Activated CD8-positive, alpha-beta memory T cell treated with anti-CD3 and anti-CD28 coated beads, Interleukin-2, amount 50 U/mL, for 48 hours (primary cell): ENCODE measurements around the gene ZNF408.
"Not testable (repeated sequence)": the region's sequence is repeated elsewhere in the genome, so short reads cannot be mapped to it uniquely, and the experiment has no call there.

Source experiments
- DNase-seq: peaks from one replicate; pipeline ENCODE4 v3.0.0-alpha.2; 2020

Gene ZNF408

DNA sequence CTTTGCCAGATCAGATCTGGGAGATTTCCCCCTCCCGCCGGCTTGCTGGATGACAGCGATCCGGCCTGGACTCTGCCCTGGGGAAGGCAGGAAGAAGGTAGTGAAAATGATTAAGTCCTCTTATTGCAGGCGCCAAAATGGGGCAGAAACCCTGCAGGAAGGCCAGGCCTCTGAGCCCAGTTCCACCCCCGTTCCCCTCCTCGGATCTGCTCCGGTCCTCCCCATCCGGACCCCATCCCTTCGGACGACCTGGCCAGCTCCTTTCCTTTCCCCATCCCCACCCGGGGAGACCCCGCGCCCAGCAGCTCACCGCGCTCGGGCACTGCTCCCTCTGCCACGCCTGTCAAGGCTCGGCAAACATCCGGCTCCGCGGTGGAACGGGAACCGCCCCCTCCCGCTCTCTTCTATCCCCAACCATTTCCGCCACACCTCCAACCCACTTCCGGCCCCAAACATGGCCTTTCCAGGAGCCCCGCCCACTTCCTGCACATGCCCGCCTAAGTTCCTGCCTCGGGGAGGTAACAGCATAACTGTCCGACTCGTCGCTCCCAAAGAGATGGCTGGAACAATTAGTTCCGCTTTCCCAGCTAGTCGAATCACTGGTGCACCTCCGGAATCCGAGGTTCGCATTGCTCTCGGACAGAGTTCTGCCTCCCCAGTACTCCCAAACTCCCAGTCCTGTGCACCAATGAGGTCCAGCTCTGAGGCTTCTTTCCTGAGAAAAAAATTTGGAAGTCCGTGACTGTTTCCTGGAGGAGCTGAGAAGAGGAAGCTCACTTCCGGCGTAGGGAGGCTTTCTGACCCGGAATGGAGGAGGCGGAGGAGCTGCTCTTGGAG lies at the start of gene ZNF408, which contains the start of gene ARHGAP1:
Gene ZNF408, plus strand, starts transcription at position 791 of the 837 bp plus-strand sequence. Its CDS starts 17 bp downstream, at position 808.
Gene ARHGAP1, minus strand, starts transcription at position 379 of the 837 bp plus-strand sequence. CDS start 4,512 bp downstream, outside the sequence.
- DNase-seq, result peak; percentile 98

DNA sequence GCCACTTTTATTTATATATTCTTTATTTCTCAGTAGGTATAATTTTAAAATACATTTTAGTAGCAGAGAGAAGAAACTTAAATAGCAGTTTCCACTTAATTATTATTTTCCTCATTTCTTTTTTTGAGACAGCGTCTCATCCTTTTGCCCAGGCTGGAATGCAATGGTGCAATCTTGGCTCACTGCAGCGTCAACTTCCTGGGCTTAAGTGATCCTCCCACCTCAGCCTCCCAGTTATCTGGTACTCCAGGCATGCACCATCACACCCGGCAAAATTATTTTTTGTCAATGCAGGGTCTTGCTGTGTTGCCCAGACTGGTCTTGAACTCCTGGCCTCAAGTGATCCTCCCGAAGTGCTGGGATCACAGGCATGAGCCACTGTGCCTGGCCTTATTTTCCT lies 45.2 kb upstream of the ZNF408 start:
- DNase-seq, result no peak

DNA sequence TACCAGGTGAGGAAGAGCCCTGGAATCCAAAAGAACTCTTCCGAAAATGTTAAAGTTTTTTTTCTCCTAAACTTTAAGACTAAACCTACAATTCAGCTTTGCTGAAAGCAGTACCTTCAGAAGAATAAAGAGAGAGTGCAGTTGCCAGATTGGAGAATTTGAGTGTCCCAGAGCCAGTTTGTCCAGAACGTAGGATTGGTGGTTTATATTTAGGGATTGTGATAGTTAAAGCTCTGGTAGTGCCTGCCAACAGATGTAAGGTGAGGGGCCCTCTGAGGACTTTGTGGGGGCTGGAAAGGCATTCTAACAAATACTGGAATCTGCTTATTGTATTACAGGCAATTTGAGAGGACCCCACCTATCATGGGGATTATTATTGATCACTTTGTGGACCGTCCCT lies 43.6 kb upstream of the ZNF408 start:
- no peak for DNase-seq

DNA sequence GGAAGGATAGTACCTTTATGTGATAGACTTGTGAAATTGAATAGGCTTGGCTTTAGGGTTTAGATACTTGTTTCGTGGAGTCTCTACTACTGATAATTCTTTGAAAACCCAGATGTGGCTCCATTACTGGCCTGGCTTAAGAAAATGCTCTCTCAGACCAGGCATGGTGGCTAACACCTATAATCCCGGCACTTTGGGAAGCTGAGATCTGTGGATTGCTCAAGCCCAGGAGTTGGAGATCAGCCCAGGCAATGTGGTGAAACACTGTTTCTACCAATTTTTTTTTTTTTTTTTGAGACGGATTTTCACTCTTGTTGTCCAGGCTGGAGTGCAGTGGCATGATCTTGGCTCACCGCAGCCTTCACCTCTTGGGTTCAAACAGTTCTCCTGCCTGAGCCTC lies 42.6 kb upstream of the ZNF408 start:
- DNase-seq, result no peak

DNA sequence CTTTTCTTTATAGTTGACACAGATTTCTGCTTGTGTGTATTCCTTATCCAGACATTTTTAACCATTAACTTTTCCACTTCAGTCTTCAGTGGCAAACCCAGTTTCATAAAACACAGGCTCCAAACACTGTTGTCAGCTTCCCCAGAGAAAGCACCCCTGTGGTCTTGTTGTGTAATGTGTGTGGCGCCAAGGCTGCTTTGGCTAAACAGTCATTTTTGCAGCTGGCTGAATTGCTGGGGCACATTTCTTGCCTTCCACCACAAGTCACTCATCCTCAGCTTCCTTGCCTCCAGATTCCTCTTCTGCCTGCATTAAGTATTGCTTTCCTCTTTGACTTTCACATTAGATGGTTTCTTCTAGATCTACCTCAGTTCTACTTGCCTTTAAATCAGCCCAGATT lies 40.9 kb upstream of the ZNF408 start:
- no peak for DNase-seq

DNA sequence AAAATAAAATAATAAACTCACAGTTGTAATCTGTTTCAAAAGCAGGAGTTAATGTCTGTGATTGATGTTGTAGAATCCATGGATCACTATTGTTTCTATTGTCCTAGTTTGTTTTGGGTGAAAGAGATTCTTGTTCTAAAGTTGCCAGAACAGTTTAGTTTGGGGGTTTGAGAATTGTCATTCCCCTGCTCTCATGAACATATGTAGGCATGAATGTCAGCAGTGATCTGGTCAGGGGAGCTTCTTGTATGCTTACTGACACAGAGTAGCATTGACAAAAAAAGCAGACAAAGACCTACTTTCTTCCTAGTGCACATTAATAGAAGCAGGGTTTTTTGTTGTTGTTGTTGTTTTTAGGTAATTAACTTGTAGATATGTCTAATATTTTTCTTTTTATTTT lies 39.0 kb upstream of the ZNF408 start:
- DNase-seq, result no peak

DNA sequence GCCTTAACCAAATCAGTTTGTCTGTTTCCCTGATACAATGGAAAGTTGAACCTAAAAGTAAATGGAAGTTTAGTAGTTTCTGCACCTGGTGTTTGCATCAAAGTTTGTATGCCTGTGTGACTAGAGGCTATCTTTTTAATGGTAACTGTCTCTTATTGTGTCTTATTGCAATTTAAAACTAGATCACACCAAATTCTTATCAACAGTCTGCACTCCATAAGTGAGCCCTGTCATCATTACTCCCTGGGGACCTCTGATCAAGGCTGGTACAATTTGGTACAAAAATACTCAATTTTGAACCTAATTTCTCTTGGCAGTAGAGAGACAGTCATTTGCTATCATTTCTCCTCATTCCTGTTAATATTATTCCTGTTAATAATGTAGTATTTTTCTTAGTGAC lies 38.5 kb upstream of the ZNF408 start:
- no peak for DNase-seq

DNA sequence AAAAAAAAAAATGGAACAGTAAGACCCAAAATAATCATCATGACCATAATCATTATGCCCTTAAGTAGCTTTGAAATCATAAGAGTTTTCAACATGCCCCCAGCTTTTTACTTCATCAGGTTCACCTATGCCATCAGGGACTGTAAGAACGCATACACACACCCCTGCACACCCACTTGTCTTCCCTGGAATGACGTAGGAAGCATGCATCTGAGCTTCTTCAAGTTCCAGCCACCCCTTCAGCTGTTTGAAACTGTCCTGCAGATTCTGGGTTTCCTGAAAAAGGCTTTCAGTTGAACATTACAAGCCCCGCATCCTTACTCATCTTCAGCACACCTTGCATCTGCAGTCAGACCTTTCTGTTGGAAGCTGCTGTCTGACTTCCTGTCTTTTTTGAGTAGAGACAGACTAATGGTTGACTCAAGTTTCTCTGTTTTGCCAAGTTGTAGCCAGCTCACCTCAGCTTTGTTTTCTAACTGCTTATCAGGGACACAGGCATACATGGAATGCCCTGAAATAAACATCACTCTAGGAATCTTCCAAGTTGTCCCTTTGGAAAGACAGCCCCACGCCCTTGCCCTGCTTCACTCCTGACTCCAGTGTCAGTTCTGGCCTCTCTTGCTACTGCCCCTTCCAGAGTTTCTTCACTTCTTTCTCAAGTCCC lies 37.4 kb upstream of the ZNF408 start:
- no peak for DNase-seq

DNA sequence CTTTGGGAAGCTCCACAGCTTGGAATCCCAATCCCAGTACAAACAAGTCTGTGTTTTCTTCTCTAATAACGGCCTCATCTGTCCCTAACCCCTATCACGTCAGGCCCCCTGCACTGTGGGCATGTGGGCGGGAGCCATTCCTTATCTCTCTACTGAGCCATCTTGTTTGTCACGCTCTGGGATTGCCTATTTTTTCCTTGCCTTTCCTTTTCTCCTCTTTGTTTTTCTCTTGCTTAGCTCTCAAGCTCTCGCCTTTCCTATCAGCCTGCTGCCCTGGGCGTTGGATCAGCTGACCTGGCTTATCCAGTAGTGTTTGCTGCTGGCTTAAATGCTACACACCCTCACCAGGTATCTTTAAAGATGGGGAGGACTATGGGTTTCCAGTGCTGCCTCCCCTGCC lies 36.2 kb upstream of the ZNF408 start:
- no peak for DNase-seq

DNA sequence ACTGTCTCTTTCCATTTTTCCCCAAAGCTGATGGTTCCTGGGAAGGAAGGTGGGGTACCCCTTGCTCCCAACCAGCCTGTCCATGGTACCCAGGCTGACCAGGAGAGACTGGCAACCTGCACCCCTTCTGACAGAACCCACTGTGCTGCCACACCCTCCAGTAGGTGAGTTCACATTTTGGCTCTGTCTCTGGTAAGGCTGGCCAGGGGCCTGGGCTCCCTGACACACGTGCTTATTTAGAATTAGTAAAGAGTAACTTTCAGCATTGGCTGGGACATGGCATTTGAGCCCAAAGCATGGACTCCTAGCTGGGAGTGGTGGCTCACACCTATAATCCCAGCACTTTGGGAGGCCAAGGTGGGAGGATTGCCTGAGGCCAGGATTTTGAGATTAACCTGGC lies 35.5 kb upstream of the ZNF408 start:
- DNase-seq, result no peak

DNA sequence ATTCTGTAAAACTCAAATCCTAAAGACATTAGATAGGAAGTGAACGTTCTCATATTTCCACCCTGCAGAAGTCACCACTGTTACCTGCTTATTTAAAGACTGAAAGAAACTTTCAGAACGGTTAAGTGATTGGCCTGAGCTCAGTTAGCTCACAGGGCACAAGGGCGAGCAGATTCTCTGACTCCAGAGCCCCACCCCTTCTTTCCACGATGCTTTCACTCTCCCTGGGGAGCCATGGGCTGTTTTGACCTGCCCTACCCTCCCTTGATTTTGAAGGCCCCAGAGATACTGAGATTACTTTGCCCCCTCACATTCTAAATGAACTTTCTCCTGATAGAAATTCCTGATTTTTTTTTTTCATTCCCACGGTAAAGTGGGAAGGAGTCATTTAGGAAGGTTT lies 34.3 kb upstream of the ZNF408 start:
- no peak for DNase-seq

DNA sequence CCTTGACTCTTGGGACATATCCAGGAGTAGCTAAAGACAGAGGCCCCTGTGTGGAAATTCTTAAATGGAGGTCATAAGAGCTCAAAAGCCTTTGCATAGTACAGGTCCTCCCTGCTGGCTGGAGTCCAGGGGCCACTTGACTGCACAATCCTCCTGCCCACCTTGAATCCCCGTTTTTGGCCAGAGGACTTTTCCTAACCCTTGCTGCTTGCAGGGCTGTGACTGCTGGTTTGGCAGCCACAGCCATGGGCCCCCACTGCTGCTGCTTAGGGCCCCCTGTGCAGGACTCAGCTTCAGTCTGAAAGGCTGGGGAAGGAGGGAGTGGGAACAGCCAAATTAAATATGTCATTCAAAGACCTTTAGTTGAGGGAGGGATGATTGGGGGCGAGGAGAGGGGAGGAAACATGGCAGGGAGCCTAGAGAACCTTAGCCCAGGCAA lies 33.8 kb upstream of the ZNF408 start:
- DNase-seq, result no peak

DNA sequence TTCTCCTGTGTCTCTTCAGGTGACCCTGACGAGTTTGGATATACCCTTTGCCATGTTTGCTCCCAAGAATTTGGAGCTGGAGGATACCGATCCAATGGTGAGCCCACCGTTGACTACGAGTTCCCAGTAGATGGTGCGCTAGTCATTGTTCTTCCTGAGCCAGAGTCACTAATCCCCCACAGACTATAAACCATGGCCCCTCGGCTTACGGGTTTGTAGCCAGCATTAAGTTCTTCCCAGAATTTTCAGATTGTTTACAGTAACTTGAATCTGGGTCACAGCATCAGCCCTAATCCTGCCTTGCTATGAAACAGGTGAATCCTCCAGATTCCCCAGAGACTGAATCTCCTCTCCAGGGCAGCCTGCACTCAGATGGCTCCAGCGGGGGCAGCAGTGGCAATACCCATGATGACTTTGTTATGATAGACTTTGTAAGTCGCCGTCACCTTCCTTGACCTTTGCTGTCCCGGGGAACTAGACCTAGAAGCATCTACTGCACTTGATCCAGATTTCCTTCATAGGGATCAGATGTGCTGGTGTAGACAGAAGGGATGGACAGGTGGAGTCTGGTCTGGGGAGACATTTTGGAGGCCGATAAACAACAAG lies 32.2 kb upstream of the ZNF408 start:
- DNase-seq, result no peak

DNA sequence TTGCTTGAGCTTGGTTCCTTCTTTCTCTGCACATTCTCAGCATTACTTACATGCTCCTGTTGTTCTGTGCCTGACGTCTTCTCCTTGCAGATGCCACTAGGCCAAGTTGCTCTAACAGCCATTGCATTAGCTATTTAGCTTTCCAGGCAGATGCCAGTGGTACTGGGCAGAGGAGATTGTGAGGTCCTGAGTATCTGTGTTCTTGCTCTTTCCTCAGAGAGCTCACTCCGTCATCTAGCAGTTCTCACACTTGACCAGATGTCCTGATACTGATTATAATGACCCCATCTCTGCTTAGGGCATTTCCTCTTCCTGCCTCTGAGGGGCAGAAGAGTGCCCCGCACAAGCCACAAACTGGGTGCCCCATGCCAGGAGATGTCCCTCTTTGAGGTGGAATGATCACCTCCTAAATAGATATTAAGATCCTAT lies 31.1 kb upstream of the ZNF408 start:
- no peak for DNase-seq

DNA sequence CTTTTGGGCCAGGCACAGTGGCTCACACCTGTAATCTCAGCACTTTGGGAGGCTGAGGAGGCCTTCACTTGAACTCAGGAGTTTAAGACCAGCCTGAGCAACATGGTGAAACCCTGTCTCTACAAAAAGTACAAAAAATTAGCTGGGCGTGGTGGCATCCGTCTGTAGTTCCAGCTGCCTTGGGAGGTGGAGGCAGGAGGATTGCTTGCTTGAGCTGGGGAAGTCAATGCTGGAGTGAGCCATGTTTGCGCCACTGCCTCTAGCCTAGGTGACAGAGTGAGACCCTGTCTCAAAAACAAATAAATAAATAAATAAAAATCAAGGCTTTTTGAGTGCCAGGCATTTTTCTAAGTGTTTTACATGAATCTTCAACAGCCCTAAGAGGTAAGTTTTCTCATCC lies 30.3 kb upstream of the ZNF408 start:
- not testable (repeated sequence) for DNase-seq

DNA sequence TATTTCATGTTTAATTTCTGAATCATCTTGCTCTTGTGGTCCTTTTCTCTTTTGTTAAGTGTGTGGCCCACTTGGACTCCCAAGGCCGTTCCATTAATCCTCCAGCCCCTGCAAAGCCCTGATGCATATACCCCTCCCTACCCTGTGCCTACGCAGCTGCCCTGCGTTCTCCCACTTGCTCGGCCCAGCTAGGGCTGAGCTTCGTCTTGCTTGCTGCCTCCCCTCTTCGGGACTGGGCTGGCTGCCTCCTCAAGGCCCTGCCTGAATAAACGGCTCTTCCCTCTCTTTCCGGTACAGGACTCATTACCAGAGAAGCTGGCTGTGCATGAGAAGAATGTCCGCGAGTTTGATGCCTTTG lies 28.9 kb upstream of the ZNF408 start:
- DNase-seq, result no peak

DNA sequence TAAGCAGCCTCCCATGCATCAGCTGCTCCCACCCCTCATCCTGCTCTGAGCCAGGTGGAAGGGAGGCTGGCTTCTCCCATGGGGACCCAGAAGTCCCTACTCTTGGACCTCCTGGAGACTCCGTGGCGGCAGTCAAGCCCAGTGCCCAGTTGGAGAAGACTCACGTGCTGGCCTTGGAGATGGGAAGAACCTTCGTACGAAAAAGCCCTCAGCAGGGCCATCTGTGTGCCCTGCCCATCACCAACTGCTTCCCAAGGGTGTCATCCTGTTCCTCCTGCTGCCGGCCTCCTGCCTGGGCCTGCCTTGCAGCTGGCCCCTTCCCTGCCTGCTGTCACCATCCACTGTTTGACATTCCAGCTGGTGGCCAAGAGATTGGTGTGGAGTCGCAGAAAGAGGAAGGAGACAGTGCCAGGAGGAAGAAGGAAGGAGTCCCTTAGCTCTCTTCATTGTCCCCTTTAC lies 28.4 kb upstream of the ZNF408 start:
- no peak for DNase-seq

DNA sequence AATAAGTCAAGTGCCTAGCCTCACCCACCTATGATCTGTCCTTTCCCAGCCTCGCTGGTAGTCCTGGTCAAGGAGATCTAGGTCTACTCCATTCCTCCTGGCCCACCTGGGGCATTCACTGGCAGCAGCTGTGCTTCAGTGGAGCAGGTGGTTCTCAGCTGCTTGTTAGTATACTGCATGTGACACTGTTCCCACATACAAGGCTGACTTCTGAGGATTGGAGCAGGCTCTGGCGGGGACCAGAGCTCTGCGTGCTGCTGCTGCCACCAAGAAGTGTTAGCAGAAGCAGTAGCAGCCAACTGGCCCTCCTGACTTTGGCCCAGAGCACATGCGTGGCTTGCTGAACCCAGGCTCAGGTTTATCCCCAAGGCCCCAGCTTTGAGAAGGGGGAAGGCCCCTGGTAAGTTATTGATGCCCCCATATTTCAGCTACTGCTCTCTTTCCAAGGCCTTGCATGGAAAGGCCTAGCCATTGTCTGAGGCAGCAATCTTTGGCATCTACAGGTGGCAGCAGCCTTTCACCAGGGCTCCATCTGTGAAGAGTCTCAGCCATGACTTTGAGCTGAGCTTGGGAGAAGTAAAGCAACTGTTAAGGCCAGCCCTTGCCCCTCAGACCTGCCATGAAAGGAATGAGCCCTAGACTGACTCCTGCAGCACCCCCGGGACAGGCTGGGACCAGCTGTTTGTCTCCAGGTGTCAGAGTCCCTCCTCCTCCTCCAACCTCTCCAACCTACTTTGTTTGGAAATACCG lies 26.9 kb upstream of the ZNF408 start:
- DNase-seq, result no peak

DNA sequence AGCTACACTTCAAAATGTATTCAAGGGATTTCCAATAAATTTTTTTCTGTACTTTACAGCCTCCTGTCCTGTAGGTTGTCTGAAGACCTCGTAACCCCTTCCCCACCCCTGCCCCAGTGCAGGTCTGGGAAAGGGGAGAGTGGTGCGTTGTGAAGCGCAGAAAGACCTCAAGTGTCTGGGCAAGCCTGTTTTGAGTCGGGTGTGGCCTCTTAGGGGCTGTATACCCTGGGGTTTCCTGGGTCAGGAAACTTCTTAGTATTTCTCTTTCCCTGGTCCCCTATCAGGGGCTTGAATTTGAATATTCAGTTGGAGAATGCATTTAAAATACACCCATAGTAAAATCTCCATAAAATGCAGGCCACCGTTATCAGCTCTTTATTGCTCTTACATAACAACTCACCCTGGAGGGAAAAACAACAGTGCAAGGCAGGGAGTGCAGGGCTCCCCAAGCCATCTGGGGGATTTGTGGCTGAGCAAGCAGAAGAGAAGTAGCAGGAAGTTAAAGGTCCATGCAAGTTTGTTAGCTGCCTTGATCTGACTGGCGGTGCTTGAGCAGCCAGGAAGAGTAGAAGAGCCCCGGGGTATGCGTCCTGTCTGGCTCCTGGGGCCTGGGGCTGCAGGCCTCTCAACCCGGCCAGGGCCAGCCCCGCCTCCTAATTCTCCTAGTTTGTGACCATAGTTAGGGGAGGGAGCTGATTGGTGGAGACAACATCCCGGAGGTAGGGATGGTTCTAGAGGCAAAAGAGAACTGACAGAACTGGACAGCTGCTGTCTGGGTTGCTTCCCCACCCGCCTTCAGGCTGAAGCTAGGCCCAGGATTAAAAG lies 26.2 kb upstream of the ZNF408 start:
- no peak for DNase-seq

DNA sequence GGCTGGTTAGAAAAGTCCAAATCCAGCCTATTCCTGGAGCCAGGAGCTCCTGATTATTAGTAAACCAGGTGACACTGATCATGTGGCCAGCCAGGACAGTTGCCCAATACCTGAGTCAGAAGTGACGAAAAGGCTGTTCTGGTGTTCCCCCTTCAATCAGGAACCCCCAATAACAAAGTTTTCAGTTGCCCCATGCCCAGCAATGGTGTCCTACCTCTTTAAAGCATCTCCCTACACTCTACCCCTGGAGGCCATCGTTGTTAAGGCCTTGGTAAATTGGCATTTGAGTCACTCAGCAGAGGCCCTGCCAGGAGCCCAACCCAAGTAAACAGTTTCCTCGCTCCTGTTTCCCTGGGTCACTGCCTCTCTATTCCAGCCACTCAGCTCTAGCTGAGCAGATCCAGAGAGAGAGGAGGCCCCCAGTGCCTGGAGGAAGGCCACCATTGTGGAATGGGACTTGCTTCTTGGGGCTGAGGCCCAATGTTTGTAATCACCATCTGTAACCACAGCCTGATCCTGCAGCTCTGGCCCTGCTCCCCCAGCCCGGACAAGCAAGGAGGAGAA lies 25.5 kb upstream of the ZNF408 start:
- DNase-seq, result no peak

DNA sequence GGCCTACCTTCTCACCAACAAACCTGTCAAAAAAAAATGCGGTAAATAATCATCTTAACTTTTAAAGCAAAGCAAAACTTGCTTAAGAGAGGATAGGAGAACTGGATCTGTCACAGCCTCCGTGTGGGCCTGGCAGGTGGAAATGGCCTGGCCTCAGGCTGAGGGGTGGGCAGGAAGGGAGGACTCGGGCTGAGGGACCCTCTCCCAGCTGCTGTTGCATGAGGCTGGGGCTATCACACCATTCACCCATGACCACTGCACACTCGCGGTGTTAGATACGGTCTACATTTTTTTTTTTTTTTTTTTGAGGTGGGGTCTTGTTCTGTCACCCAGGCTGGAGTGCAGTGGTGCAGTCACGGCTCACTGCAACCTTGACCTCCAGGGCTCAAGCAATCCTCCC lies 24.9 kb upstream of the ZNF408 start:
- DNase-seq, result no peak
